Astrocyte of the spinal cord (primary cell): ENCODE results near the gene POMT1.
A peak's percentile ranks its signal among the peaks of the same experiment; 100 is the strongest.
"Not testable (repeated sequence)": the region's sequence is repeated elsewhere in the genome, so short reads cannot be mapped to it uniquely, and the experiment has no call there.

Experiments
- DNase-seq: peaks from one replicate; pipeline ENCODE4 v3.0.0; 2011; ENCODE audit warnings: low read depth, low spot score
- H3K4me3 ChIP-seq: 2 replicates; pipeline ENCODE4 v1.5.1; 2011; ENCODE audit warnings: low read depth, mild to moderate bottlenecking, low read length, moderate library complexity
- CTCF ChIP-seq: IDR thresholded peaks from 2 replicates; pipeline ENCODE4 v1.5.1; 2012; ENCODE audit warnings: low read depth, mild to moderate bottlenecking, low read length, inconsistent platforms
- in situ Hi-C: cut with HindIII; loops from 2 replicates; pipeline ENCODE4 v1.10.0; 2017; ENCODE audit warnings: low sequenced_read_pairs

POMT1 gene

GRCh38 chr9:131545786-131546335 lies 43.1 kb downstream of the POMT1 start:
- TF ChIP-seq CTCF = no peak
- in situ Hi-C loops = no loop called here

DNA sequence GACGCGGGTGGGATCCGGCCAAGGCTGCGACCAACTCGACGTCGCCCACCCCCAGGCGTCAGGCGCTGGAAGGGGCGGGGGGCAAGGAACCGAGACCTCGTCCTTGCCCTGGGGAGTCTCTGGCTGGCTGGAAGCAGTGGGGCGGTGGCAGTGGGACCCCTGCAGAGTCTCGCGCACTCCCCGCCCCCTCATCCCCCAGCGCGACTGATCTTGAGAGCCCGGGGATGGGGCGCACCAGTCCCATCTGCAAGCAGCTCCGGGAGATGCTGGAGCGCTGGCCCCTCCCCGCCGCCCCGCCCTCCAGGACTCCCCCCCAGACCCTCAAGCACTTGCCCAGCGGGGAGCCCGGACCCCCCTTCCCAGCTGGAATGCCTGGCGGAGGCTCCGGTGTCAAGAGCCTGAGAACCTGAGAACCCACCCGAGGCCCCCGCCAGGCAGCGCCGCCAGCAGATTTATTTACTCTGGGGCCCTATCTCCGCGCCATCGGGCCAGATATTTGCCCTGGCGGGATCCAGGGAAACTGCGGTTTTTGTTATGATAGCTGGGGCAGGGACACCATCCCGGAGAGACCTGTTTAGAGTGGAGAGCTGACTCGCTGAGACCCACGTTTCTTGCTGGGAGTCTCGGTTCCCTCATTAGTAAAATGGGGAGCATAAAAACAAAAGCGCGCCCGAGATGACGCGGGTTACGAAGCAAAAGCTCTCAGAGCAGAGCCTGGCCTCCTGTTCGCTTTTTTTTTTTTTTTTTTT lies 43.8 kb downstream of the POMT1 start:
- in situ Hi-C loops = no loop called here
- TF ChIP-seq CTCF = no peak
- no peak for DNase-seq
- H3K4me3 ChIP-seq = peak overlapping the region; percentile 20

More at GRCh38 chr9:131545786-131546335, 43.1 kb downstream of the POMT1 start:
- no peak for DNase-seq
- H3K4me3 ChIP-seq = no peak overlapping the region

DNA sequence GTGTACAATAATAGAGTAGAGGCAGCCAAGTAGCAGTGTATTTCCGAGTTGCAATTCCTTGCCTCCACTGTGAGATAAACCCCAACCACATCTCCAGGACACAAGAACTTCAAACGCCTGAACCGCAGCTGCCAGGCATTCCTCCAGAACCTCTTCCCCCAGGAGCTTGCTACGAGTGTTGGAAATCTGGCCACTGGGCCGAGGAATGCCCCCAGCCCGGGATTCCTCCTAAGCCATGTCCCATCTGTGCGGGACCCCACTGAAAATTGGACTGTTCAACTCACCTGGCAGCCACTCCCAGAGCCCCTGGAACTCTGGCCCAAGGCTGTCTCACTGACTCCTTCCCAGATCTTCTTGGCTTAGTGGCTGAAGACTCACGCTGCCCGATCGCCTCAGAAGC lies 46.5 kb downstream of the POMT1 start:
- DNase-seq, H3K4me3 ChIP-seq, in situ Hi-C loops: not testable (repeated sequence)

GRCh38 chr9:131550465-131550864 lies 47.7 kb downstream of the POMT1 start:
- DNase-seq, in situ Hi-C loops, H3K4me3 ChIP-seq: not testable (repeated sequence)

GRCh38 chr9:131552030-131552429 lies 49.3 kb downstream of the POMT1 start:
- no peak for DNase-seq
- in situ Hi-C loops = no loop called here
- no peak for TF ChIP-seq CTCF
- H3K4me3 ChIP-seq = no peak overlapping the region

DNA sequence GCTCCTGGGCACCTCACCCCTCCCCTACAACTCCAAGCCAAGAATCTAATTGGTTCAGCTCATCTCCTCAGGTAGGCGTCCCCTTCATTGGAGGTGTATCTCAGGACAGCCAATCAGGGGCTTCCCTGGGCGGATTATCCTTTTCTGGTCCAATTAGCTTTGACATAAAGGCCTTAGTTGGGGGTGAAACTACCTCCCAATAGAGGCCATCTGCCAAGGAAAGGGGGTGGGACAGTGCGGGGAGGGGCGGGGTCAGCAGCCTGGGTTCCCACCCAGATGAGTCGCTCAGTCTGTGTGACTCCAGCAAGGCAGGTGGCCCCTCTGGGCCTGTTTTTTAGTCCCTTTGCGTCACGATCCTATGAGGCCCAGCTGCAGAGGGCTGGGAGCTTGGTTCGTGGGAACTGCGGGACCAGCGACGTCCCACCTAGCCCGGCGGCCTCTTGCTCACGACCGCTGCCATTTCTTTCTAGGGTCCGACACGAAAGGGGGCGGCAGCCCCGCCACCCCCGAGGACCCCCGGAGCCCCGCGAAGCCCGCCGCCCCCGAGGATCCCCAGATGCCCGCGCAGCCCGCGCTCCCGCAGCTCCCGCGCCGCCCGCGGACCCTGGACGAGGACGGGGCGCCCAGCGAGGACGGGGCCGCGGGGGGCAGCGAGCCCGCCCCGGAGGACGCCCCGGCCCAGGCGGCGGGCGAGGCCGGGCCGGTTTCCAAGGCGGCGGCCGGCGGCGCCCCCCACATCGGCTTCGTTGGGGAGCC lies 51.5 kb downstream of the POMT1 start:
- no peak for DNase-seq
- H3K4me3 ChIP-seq = no peak overlapping the region
- in situ Hi-C loops = no loop called here
- no peak for TF ChIP-seq CTCF

- no peak for TF ChIP-seq CTCF
- no peak overlapping the region for H3K4me3 ChIP-seq
- DNase-seq = no peak
- in situ Hi-C loops = no loop called here
Observed at GRCh38 chr9:131554843-131555351, 52.2 kb downstream of the POMT1 start.
